Measurements from ENCODE around the gene SSR1.

The SSR1 gene

DNA sequence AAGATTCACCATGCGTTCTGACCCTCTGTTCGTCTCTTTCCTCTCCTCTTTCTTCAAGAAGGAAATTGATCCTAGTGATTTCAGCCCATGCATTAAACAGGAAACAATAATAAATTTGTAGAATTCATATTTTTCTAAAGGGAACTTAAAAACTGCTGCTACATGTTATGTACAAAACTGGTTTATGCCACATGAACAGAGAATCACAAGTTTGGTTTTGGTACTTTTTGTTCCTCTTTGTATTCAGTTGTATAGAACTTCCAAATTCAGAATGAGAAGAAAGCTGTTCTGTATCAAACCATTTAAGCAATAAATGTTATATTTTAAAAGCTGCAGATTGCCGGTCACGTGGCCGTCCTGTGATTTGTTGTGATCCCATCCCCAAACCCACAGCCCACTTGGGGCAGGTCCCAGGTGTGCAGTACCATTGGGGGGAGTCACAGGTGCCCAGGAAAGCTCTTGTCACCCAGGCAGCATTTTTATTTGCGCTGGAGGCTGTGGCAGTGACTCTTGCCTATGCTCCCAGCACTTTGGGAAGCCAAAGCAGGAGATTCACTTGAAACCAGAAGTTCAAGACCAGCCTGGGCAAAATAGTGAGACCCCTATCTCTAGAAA, 61.2 kb downstream of the SSR1 start:
- DNase-seq (ENCODE audit: low spot score), result no peak
- TF ChIP-seq, protein P1, sequence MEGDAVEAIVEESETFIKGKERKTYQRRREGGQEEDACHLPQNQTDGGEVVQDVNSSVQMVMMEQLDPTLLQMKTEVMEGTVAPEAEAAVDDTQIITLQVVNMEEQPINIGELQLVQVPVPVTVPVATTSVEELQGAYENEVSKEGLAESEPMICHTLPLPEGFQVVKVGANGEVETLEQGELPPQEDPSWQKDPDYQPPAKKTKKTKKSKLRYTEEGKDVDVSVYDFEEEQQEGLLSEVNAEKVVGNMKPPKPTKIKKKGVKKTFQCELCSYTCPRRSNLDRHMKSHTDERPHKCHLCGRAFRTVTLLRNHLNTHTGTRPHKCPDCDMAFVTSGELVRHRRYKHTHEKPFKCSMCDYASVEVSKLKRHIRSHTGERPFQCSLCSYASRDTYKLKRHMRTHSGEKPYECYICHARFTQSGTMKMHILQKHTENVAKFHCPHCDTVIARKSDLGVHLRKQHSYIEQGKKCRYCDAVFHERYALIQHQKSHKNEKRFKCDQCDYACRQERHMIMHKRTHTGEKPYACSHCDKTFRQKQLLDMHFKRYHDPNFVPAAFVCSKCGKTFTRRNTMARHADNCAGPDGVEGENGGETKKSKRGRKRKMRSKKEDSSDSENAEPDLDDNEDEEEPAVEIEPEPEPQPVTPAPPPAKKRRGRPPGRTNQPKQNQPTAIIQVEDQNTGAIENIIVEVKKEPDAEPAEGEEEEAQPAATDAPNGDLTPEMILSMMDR (IDR thresholded peaks at IDR 0.05; ENCODE audit: borderline replicate concordance, control extremely low read depth, extremely low read depth, insufficient read depth, missing control alignments), result no peak
- in situ Hi-C loops (cut with MboI; ENCODE audit: low sequenced_read_pairs, unreplicated experiment), result no loop called here

DNA sequence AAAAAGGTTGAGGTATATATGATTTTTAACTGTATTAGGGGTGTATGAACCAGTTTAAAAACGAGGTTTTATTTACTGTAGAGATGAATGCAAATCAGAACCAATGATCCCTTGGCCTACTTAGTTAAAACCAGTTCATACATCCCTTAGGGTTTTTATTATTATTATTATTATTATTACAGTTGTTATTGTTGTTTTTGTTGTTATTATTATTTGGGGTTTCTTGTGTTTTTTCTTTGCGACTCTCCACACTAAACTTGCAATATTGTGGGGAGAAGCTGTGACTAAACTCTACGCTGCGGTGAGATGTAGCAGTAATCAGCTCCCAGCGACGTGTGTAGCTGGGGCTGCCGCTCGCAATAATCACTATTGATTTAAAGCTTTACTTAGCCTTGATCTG, 62.2 kb downstream of the SSR1 start:
- TF ChIP-seq, protein P1 (IDR thresholded peaks at IDR 0.05; ENCODE audit: borderline replicate concordance, control extremely low read depth, extremely low read depth, insufficient read depth, missing control alignments), result no peak
- in situ Hi-C loops (cut with MboI; ENCODE audit: low sequenced_read_pairs, unreplicated experiment), result no loop called here
- no peak for DNase-seq (ENCODE audit: low spot score)

- in situ Hi-C loops (cut with MboI; ENCODE audit: low sequenced_read_pairs, unreplicated experiment), result loop anchor here (25.0 kb wide), 1 partner anchor 563 kb away; no protein-coding TSS in a partner anchor
- no peak for DNase-seq (ENCODE audit: low spot score)
- TF ChIP-seq, protein P1 (IDR thresholded peaks at IDR 0.05; ENCODE audit: borderline replicate concordance, control extremely low read depth, extremely low read depth, insufficient read depth, missing control alignments), result no peak
Observed at GRCh38 chr6:7249946-7250643, 62.9 kb downstream of the SSR1 start.

- in situ Hi-C loops (cut with MboI; ENCODE audit: low sequenced_read_pairs, unreplicated experiment), result loop anchor here (25.0 kb wide), 1 partner anchor 562 kb away; no protein-coding TSS in a partner anchor
- TF ChIP-seq, protein P1 (IDR thresholded peaks at IDR 0.05; ENCODE audit: borderline replicate concordance, control extremely low read depth, extremely low read depth, insufficient read depth, missing control alignments), result no peak
- no peak for DNase-seq (ENCODE audit: low spot score)
Observed at GRCh38 chr6:7249391-7249790, 63.6 kb downstream of the SSR1 start.

DNA sequence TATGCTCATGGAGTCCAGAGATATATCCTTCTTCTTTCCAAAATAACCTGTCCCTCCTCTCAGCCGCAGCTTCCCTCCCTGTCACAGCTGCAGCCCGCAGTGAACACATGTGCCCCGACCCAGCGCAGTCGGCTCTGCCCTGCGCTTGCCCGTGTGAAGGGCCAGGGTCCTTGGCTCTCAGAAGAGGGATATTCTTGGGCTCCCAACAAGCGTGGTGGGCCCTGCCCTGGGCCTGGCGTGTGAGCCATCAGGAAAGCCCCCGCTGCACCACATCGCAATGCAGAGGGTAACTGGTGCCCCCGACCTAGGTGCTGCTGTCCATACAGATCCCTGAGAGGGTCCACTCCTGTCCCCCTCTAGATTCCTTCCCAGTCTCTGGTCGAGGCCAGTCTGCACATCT, 65.2 kb downstream of the SSR1 start:
- TF ChIP-seq, protein P1 (IDR thresholded peaks at IDR 0.05; ENCODE audit: borderline replicate concordance, control extremely low read depth, extremely low read depth, insufficient read depth, missing control alignments), result no peak
- no peak for DNase-seq (ENCODE audit: low spot score)
- in situ Hi-C loops (cut with MboI; ENCODE audit: low sequenced_read_pairs, unreplicated experiment), result loop anchor here (25.0 kb wide), 1 partner anchor 561 kb away; no protein-coding TSS in a partner anchor

GRCh38 chr6:7247179-7247456, 65.9 kb downstream of the SSR1 start:
- no peak for DNase-seq (ENCODE audit: low spot score)
- in situ Hi-C loops (cut with MboI; ENCODE audit: low sequenced_read_pairs, unreplicated experiment), result loop anchor here (25.0 kb wide), 1 partner anchor 560 kb away; no protein-coding TSS in a partner anchor
- TF ChIP-seq, protein P1 (IDR thresholded peaks at IDR 0.05; ENCODE audit: borderline replicate concordance, control extremely low read depth, extremely low read depth, insufficient read depth, missing control alignments), result no peak

Measured in GM13976 (cell line).